Kidney (tissue), 14 donors: ENCODE results near the gene C6. TPM values are rescaled to one million over a fixed set of nuclear protein-coding genes. Genes with fewer than 3 reads are reported as not detected.

Experiments
- DNase-seq, 5 donors: peaks; one replicate each; pipeline ENCODE4 v3.0.0-alpha.2; 2013 to 2020
- FAIRE-seq: peaks from 2 replicates; lab custom pipeline; 2012; peaks lifted over from hg19 to GRCh38; lab: Jason Lieb, UNC
- H3K27ac ChIP-seq, 2 donors: one replicate each; pipeline ENCODE4 v1.7.0; 2013; ENCODE audit warnings: low read depth in 2 of 2, low read length in 2 of 2, inconsistent platforms in 1 of 2
- H3K27me3 ChIP-seq: one replicate; pipeline ENCODE4 v1.7.1; 2013; ENCODE audit warnings: low read length, inconsistent platforms; ENCODE audit not compliant: control insufficient read depth, insufficient read depth
- H3K36me3 ChIP-seq, 3 donors: one replicate each; pipeline versions ENCODE4 v1.7.0 to v1.7.1; 2013; ENCODE audit warnings: low read length in 3 of 3, control low read depth in 1 of 3, inconsistent platforms in 1 of 3; ENCODE audit not compliant: insufficient read depth in 3 of 3, control insufficient read depth in 2 of 3
- H3K4me1 ChIP-seq, 3 donors: one replicate each; pipeline versions ENCODE4 v1.7.0 to v1.7.1; 2013; ENCODE audit warnings: low read length in 3 of 3, inconsistent platforms in 1 of 3, low read depth in 1 of 3; ENCODE audit not compliant: control insufficient read depth in 2 of 3, insufficient read depth in 2 of 3
- H3K4me3 ChIP-seq, 3 donors: one replicate each; pipeline versions ENCODE4 v1.7.0 to v1.8.1; 2013; ENCODE audit warnings: low read length in 3 of 3, control low read depth in 1 of 3, inconsistent platforms in 1 of 3
- H3K9ac ChIP-seq, 3 donors: one replicate each; pipeline versions ENCODE4 v1.7.0 to v1.7.1; 2013; ENCODE audit warnings: low read length in 3 of 3, control low read depth in 1 of 3, inconsistent platforms in 1 of 3
- H3K9me3 ChIP-seq, 3 donors: one replicate each; pipeline versions ENCODE4 v1.7.0 to v1.7.1; 2013; ENCODE audit warnings: low read length in 3 of 3, control low read depth in 1 of 3, inconsistent platforms in 1 of 3; ENCODE audit not compliant: control insufficient read depth in 2 of 3, insufficient read depth in 1 of 3
- intact Hi-C: fragments of 100-400 bp; cut with DNase I; formaldehyde crosslinking; loops from one replicate; pipeline ENCODE4 v1.11.1; 2022
- polyA plus RNA-seq: library from polyadenylated mRNA; stranded (reverse); fragments of 350-450 nt; fragmentation: Illumina TruSeq; extraction: RNeasy Lipid Tissue Mini Kit (QIAGEN cat#74804); gene quantifications from one replicate; pipeline ENCODE4 v1.2.3, GENCODE V29; 2014; ENCODE audit warnings: low read depth, low replicate concordance; ENCODE audit not compliant: insufficient read depth
- total RNA-seq: library from RNA; stranded (reverse); fragmentation: NEBNext Ultra II Directional; extraction: Animal tissue kit (Norgen Biotek cat#: 25700); gene quantifications from one replicate; pipeline ENCODE4 v1.2.1, GENCODE V29; 2021
- TF ChIP-seq, protein P1 (sequence below): IDR thresholded peaks from 3 replicates; pipeline ENCODE4 v1.5.1; 2012; ENCODE audit warnings: mild to moderate bottlenecking, moderate library complexity, borderline replicate concordance; ENCODE audit not compliant: insufficient read depth; ENCODE audit errors: extremely low read depth
- donor health status: control.
- donor health status: control.
- donor health status: control.
- donor health status: control.
- donor health status: control.
- donor health status: DM: yes; HTN: yes; CAD: no.
- donor health status: Normal renal cell carcinoma (clear cell type).

Gene C6
- total and polyA plus RNA-seq, 2 donors from 2014 or later: 5.2 to 46.2 TPM

DNA sequence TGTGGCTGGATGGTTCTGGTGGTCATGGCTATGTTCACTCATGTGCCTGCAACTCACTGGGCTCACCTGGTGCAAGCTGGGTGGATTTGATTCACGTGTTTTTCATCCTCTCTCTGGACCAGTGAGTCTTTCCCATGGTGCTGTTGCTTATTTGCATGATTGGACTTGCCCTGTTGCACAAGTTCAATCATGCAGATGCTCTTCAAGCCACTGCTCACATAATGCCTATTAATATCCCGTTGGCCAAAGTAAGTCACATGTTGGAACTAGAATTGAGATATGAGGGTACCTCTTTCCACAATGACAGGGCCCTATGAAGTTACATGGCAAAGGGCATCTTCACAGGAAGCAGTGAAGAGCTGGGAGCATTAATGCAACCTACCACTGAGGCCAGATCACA, 115.7 kb downstream of the C6 start:
- Histone ChIP-seq H3K27ac (no peak overlapping the region), H3K9me3 (no peaks in the 10 kb centered on the region), H3K4me1 (no peaks in the 10 kb centered on the region), H3K9ac (no peak overlapping the region), H3K4me3 (no peak overlapping the region), H3K36me3 (no peaks in the 10 kb centered on the region), H3K27me3 (no peaks in the 10 kb centered on the region)
- FAIRE-seq: no peak
- TF ChIP-seq, protein P1, sequence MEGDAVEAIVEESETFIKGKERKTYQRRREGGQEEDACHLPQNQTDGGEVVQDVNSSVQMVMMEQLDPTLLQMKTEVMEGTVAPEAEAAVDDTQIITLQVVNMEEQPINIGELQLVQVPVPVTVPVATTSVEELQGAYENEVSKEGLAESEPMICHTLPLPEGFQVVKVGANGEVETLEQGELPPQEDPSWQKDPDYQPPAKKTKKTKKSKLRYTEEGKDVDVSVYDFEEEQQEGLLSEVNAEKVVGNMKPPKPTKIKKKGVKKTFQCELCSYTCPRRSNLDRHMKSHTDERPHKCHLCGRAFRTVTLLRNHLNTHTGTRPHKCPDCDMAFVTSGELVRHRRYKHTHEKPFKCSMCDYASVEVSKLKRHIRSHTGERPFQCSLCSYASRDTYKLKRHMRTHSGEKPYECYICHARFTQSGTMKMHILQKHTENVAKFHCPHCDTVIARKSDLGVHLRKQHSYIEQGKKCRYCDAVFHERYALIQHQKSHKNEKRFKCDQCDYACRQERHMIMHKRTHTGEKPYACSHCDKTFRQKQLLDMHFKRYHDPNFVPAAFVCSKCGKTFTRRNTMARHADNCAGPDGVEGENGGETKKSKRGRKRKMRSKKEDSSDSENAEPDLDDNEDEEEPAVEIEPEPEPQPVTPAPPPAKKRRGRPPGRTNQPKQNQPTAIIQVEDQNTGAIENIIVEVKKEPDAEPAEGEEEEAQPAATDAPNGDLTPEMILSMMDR: no peak
- DNase-seq: peak in 1 of 5 donors; percentile 15
- intact Hi-C loops: no loop called here

DNA sequence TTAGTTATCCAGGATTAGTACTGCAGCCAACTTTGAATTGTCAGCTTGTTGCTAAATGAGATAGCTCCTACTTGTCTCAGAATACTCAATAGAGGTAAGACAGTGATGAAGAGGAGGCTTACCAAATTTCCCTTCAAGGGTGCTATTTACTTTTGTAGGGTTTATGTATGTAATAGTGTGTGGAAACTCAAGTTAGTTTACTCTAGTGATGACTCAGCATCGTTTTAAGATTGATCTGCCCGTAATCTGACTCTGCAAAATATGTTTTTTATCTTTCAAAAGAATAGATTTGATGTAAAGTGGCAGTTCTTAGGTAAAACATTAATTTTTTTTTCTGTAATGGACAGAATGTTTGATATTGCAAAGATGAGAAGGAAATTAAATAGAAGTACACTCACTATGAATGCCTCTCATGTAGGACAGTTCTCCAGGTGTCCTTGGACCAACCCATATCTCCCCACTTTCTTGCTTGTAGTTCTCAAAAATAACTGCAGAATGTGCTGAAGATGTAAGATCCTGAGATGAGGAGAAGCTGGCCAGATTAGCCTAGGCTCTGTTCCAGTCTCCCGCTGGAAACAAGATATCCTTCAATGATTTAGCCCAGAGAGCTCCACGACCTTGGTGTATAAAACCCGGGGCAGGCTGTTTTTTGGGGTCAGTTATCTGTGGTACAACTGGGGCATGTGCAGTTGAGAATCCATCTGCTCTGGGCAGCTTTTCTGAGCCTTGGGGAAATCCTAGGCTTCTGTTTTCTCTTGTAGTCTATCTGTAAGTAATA, 117.8 kb downstream of the C6 start:
- H3K27me3 ChIP-seq: no peaks in the 10 kb centered on the region
- DNase-seq (no peak), FAIRE-seq (no peak)
- H3K36me3 ChIP-seq: no peaks in the 10 kb centered on the region
- no peak overlapping the region for H3K4me3 ChIP-seq
- intact Hi-C loops: no loop called here
- no peaks in the 10 kb centered on the region for H3K4me1 ChIP-seq
- no peak overlapping the region for H3K27ac ChIP-seq
- H3K9me3 ChIP-seq: no peaks in the 10 kb centered on the region
- no peak overlapping the region for H3K9ac ChIP-seq
- TF ChIP-seq, protein P1: no peak

DNA sequence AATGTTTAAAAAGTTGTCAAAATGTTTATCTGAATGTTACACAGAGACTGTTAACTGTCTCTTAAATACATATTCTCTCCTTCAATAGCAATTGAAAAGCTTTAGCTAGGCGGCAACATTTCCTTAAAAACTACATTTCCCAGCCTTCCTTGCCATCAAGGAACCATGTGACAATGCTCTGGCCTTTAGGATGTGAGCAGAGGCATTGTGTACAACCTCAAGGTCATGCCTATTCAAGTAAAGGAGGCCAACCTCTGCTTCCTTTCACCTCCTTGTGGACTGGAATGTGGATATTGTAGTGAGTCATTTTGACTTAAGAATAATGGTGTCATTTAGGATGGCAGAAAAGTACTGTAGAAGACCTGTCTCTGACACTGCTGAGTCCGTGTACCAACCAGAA, 118.5 kb downstream of the C6 start:
- FAIRE-seq: no peak

More for the DNA sequence above, 118.5 kb downstream of the C6 start:
- no peaks in the 10 kb centered on the region for H3K4me1 ChIP-seq
- no peak for DNase-seq
- H3K9ac ChIP-seq: no peak overlapping the region
- H3K4me3 ChIP-seq: no peak overlapping the region
- H3K9me3 ChIP-seq: no peaks in the 10 kb centered on the region
- intact Hi-C loops: no loop called here
- no peak overlapping the region for H3K27ac ChIP-seq
- H3K27me3 ChIP-seq: no peaks in the 10 kb centered on the region
- TF ChIP-seq, protein P1: no peak
- H3K36me3 ChIP-seq: no peaks in the 10 kb centered on the region
